ENCODE measurements around the gene SLC6A17.

Gene SLC6A17

DNA sequence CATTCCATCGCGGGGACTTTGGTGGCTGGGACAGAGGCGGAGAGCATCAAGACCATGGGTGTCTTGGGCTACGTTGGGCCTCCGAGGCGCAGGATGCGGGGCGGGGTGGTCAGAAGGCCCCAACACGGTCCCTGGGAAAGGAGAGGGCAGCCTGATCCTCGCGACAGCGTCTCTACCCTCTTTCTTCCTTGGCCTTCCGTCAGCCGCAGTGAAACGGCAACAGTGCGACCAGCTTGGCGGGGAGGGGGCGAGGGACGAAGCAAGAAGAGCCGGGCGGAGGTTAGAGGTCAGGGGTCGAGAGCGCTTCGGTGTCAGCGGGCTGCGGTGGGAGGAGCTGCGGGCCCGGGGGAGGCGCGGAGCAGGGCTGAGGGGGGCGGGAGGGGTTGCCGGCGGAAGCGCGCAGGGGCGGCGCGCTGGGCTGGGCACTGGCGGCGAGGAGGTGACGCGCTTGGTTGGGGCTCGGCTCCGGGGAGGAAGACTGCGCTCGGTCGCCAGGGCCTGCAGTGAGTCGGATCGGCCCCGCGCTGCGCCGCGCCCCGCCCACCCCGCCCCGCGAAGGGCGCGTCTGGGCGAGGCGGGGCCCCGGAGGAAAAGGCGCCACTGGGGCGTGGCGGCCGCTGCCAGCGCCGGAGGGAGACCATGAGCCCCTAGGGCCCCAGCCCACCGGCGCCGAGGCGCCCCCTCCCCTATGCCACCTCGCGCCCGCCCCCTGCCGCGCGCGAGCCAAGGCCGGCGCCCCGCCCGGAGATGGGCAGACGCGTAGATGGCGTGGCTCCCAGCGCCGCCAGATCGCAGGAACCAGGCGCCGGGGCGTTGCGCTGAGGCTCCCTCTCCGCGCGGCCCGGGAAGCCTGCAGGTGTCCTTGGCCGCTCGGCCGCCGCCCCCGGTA is 59.7 kb downstream of the SLC6A17 start, which contains the start of gene KCNC4:
KCNC4 (plus strand) TSS at position 600 of the 889 bp plus-strand sequence. CDS start 1,186 bp downstream, outside the sequence.
- H3K27me3 ChIP-seq (ENCODE audit: insufficient read depth, poor library complexity, severe bottlenecking) = peaks cover 7% of the 10 kb centered on the region
- TF ChIP-seq SPI1 (IDR thresholded peaks at IDR 0.05; ENCODE audit: borderline replicate concordance, low read depth) (no peak), GABPA (IDR thresholded peaks at IDR 0.05; ENCODE audit: low read depth) (no peak), POLR2AphosphoS5 (IDR thresholded peaks at IDR 0.05; ENCODE audit: low read depth) (no peak)
- TF ChIP-seq, protein P1, sequence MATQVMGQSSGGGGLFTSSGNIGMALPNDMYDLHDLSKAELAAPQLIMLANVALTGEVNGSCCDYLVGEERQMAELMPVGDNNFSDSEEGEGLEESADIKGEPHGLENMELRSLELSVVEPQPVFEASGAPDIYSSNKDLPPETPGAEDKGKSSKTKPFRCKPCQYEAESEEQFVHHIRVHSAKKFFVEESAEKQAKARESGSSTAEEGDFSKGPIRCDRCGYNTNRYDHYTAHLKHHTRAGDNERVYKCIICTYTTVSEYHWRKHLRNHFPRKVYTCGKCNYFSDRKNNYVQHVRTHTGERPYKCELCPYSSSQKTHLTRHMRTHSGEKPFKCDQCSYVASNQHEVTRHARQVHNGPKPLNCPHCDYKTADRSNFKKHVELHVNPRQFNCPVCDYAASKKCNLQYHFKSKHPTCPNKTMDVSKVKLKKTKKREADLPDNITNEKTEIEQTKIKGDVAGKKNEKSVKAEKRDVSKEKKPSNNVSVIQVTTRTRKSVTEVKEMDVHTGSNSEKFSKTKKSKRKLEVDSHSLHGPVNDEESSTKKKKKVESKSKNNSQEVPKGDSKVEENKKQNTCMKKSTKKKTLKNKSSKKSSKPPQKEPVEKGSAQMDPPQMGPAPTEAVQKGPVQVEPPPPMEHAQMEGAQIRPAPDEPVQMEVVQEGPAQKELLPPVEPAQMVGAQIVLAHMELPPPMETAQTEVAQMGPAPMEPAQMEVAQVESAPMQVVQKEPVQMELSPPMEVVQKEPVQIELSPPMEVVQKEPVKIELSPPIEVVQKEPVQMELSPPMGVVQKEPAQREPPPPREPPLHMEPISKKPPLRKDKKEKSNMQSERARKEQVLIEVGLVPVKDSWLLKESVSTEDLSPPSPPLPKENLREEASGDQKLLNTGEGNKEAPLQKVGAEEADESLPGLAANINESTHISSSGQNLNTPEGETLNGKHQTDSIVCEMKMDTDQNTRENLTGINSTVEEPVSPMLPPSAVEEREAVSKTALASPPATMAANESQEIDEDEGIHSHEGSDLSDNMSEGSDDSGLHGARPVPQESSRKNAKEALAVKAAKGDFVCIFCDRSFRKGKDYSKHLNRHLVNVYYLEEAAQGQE (IDR thresholded peaks at IDR 0.05; ENCODE audit: insufficient replicate concordance, low read depth) = no peak
- peak; percentile 69 to 82 for DNase-seq (ENCODE audit: low read depth in 1 of 2, low spot score in 1 of 2)
- H3K27ac ChIP-seq (replicated peaks) = peak within 1 kb of the TSS; percentile 46
- H3K4me3 ChIP-seq (replicated peaks; ENCODE audit: insufficient read depth, low read length) = peak within 1 kb of the TSS; percentile 54

DNA sequence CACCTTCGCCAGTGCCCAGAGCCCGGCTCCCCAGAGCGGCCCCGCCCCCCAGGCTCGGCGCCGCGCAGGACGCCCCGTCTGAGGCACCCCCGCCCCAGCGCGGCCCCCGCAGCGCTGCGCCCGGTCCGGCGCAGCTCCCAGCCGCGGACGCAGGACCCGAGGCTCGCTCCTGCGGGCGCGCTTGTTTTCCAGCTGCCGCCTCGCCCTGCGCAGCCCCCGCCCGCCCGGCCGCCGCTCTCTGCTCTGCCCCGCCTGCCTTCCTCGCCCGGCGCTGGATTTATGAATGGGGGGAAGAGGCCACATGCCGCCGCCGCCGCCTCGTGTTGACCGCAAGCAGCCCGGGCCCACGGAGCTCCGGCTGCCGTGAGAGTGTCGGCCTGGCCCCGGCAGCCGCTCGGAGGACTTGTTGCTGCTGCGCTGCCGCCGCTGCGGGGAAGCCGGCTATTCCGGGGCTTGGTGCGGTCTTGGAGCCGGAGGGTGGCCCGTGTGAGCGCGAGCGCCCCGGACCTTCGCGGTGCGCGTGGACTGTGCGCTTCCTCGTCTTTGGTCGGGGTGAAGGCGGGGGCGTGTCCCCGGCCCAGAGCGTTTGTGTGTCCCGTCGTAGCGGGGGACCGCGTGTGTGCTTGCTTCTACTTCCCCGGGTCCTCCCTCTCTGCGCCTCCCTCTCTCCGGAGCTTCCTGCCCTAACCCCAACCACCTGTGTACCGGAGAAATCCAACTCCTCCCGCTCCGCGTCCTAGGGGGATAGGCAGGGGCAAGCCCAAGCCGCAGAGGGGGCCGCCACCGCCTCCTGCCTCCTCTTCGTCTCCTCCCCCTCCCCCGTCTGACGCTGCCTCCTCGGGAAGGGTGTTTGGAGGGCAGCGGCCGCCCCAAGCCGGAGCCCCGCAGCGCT is 60.6 kb downstream of the SLC6A17 start:
- TF ChIP-seq GABPA (IDR thresholded peaks at IDR 0.05; ENCODE audit: low read depth) = 0 out of 2 replicates have a peak, but pooled peaks have one; percentile 35
- no peak for TF ChIP-seq SPI1 (IDR thresholded peaks at IDR 0.05; ENCODE audit: borderline replicate concordance, low read depth)
- DNase-seq (ENCODE audit: low read depth in 1 of 2, low spot score in 1 of 2) = peak; percentile 59 to 67
- Histone ChIP-seq H3K27me3 (ENCODE audit: insufficient read depth, poor library complexity, severe bottlenecking) (peaks cover 7% of the 10 kb centered on the region), H3K27ac (replicated peaks) (no peak overlapping the region), H3K4me3 (replicated peaks; ENCODE audit: insufficient read depth, low read length) (peak overlapping the region; percentile 54)

DNA sequence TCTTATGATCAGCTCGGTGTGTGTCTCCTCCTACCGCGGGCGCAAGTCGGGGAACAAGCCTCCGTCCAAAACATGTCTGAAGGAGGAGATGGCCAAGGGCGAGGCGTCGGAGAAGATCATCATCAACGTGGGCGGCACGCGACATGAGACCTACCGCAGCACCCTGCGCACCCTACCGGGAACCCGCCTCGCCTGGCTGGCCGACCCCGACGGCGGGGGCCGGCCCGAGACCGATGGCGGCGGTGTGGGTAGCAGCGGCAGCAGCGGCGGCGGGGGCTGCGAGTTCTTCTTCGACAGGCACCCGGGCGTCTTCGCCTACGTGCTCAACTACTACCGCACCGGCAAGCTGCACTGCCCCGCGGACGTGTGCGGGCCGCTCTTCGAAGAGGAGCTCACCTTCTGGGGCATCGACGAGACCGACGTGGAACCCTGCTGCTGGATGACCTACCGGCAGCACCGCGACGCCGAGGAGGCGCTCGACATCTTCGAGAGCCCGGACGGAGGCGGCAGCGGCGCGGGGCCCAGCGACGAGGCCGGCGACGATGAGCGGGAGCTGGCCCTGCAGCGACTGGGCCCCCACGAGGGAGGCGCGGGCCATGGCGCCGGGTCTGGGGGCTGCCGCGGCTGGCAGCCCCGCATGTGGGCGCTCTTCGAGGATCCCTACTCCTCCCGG is 61.3 kb downstream of the SLC6A17 start:
- DNase-seq (ENCODE audit: low read depth in 1 of 2, low spot score in 1 of 2) = no peak
- H3K27me3 ChIP-seq (ENCODE audit: insufficient read depth, poor library complexity, severe bottlenecking) = peaks cover 7% of the 10 kb centered on the region

More for the DNA sequence above, 61.3 kb downstream of the SLC6A17 start:
- Histone ChIP-seq H3K27ac (replicated peaks) (no peak overlapping the region), H3K4me3 (replicated peaks; ENCODE audit: insufficient read depth, low read length) (peak overlapping the region; percentile 54)
- no peak for TF ChIP-seq GABPA (IDR thresholded peaks at IDR 0.05; ENCODE audit: low read depth)
- TF ChIP-seq, protein P1 (IDR thresholded peaks at IDR 0.05; ENCODE audit: insufficient replicate concordance, low read depth) = no peak
- TF ChIP-seq SPI1 (IDR thresholded peaks at IDR 0.05; ENCODE audit: borderline replicate concordance, low read depth) = no peak
- TF ChIP-seq, protein P2, sequence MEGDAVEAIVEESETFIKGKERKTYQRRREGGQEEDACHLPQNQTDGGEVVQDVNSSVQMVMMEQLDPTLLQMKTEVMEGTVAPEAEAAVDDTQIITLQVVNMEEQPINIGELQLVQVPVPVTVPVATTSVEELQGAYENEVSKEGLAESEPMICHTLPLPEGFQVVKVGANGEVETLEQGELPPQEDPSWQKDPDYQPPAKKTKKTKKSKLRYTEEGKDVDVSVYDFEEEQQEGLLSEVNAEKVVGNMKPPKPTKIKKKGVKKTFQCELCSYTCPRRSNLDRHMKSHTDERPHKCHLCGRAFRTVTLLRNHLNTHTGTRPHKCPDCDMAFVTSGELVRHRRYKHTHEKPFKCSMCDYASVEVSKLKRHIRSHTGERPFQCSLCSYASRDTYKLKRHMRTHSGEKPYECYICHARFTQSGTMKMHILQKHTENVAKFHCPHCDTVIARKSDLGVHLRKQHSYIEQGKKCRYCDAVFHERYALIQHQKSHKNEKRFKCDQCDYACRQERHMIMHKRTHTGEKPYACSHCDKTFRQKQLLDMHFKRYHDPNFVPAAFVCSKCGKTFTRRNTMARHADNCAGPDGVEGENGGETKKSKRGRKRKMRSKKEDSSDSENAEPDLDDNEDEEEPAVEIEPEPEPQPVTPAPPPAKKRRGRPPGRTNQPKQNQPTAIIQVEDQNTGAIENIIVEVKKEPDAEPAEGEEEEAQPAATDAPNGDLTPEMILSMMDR (IDR thresholded peaks at IDR 0.05; ENCODE audit: insufficient read depth, low read length) = no peak
- TF ChIP-seq POLR2AphosphoS5 (IDR thresholded peaks at IDR 0.05; ENCODE audit: low read depth) = no peak
